HepG2 (cell line): ENCODE results near the gene GRIK5. TPM values are rescaled to one million over a fixed set of nuclear protein-coding genes. Genes with fewer than 3 reads are reported as not detected.

Source experiments
- CBFB ChIP-seq: sonication (generic); formaldehyde crosslinking; IDR thresholded peaks from 2 replicates; pipeline ENCODE4 v1.4.0; 2020; ENCODE audit warnings: missing genetic modification reagents
- FOSL1 ChIP-seq: sonication (generic); formaldehyde crosslinking; IDR thresholded peaks from 2 replicates; pipeline ENCODE4 v1.9.0; 2021; ENCODE audit warnings: missing genetic modification reagents, borderline replicate concordance
- HDAC1 ChIP-seq: sonication (generic); formaldehyde crosslinking; IDR thresholded peaks from 2 replicates; pipeline ENCODE4 v1.5.1; 2020; ENCODE audit warnings: mild to moderate bottlenecking, missing genetic modification reagents
- HOXA3 ChIP-seq: sonication (generic); formaldehyde crosslinking; IDR thresholded peaks from 2 replicates; pipeline ENCODE4 v1.5.0; 2020; ENCODE audit warnings: missing genetic modification reagents
- IRF2 ChIP-seq: IDR thresholded peaks from 2 replicates; pipeline ENCODE4 v1.6.1; 2018; ENCODE audit warnings: missing genetic modification reagents, missing compliant biosample characterization
- ISL2 ChIP-seq: sonication (generic); formaldehyde crosslinking; IDR thresholded peaks from 2 replicates; pipeline ENCODE4 v1.5.0; 2020; ENCODE audit warnings: missing genetic modification reagents
- KAT2B ChIP-seq: fragments of 150-350 bp; IDR thresholded peaks from 2 replicates; pipeline ENCODE4 v1.6.1; 2014; ENCODE audit warnings: low read depth, low read length, borderline replicate concordance
- KLF11 ChIP-seq: IDR thresholded peaks from 2 replicates; pipeline ENCODE4 v1.6.1; 2016; ENCODE audit warnings: missing compliant biosample characterization
- PAF1 ChIP-seq: IDR thresholded peaks from 2 replicates; pipeline ENCODE4 v1.6.1; 2016; ENCODE audit warnings: missing genetic modification reagents, missing compliant biosample characterization
- TEAD2 ChIP-seq: sonication (generic); formaldehyde crosslinking; IDR thresholded peaks from 2 replicates; pipeline ENCODE4 v1.9.0; 2021; ENCODE audit warnings: missing genetic modification reagents
- ZBTB42 ChIP-seq: sonication (generic); formaldehyde crosslinking; IDR thresholded peaks from 2 replicates; pipeline ENCODE4 v1.5.0; 2020; ENCODE audit warnings: mild to moderate bottlenecking, missing genetic modification reagents
- ZNF558 ChIP-seq: sonication (generic); formaldehyde crosslinking; IDR thresholded peaks from 2 replicates; pipeline ENCODE4 v1.9.0; 2022; ENCODE audit warnings: mild to moderate bottlenecking, missing genetic modification reagents, borderline replicate concordance
- ZNF761 ChIP-seq: sonication (generic); formaldehyde crosslinking; conservative IDR thresholded peaks from 2 replicates; pipeline ENCODE4 v1.4.0; 2020; ENCODE audit warnings: mild to moderate bottlenecking, missing genetic modification reagents
- ZSCAN9 ChIP-seq: IDR thresholded peaks from 2 replicates; pipeline ENCODE4 v1.6.1; 2016; ENCODE audit warnings: borderline replicate concordance
- polyA plus RNA-seq, 8 experiments: library from polyadenylated mRNA; depleted of rRNA in 3 of 8; stranded (reverse) in 7 of 8; unstranded in 1 of 8; fragments of >200 nt; fragmentation: Illumina TruSeq in 4 of 8; extraction: Trizol in 4 of 8; gene quantifications; 2 replicates each; pipeline versions ENCODE4 v1.2.1 to v1.2.3, GENCODE V29; 2011 to 2016; ENCODE audit warnings: low read depth in 4 of 8, missing spikeins in 1 of 8, mixed read lengths in 1 of 8; ENCODE audit not compliant: insufficient read depth in 1 of 8
- total RNA-seq, 5 experiments: library from RNA; depleted of rRNA; stranded (reverse); fragments of >200 nt; fragmentation: Illumina TruSeq; extraction: Trizol; gene quantifications; 2 replicates each; pipeline ENCODE4 v1.2.3, GENCODE V29; 2016; ENCODE audit warnings: low read depth in 1 of 5
- TF ChIP-seq, protein P1 (sequence below): sonication (generic); formaldehyde crosslinking; IDR thresholded peaks from 2 replicates; pipeline ENCODE4 v1.4.0; 2020; ENCODE audit warnings: missing genetic modification reagents, mild to moderate bottlenecking, borderline replicate concordance
- TF ChIP-seq, protein P2 (sequence below): sonication (generic); IDR thresholded peaks from 2 replicates; pipeline ENCODE4 v1.6.1; 2016; ENCODE audit warnings: low read depth, borderline replicate concordance
- TF ChIP-seq, protein P3 (sequence below), 2 experiments: sonication (generic) in 1 of 2; formaldehyde crosslinking in 1 of 2; IDR thresholded peaks; 2 replicates each; pipeline versions ENCODE4 v1.4.0 to v1.6.1; 2018 to 2020; ENCODE audit warnings: missing genetic modification reagents in 2 of 2, borderline replicate concordance in 1 of 2, low read depth in 1 of 2, mild to moderate bottlenecking in 1 of 2, missing biosample characterization in 1 of 2
- TF ChIP-seq, protein P4 (sequence below): sonication (generic); formaldehyde crosslinking; IDR thresholded peaks from 2 replicates; pipeline ENCODE4 v1.4.0; 2020; ENCODE audit warnings: missing genetic modification reagents
- TF ChIP-seq, protein P5 (sequence below): sonication (generic); formaldehyde crosslinking; IDR thresholded peaks from 2 replicates; pipeline ENCODE4 v1.8.0; 2022; ENCODE audit warnings: missing genetic modification reagents, mild to moderate bottlenecking, moderate library complexity, borderline replicate concordance

Gene GRIK5
- total and polyA plus RNA-seq, 2 of the 13 experiments (the other 11 are each of a cell fraction or from before 2014, with no cell fraction given): not detected

DNA sequence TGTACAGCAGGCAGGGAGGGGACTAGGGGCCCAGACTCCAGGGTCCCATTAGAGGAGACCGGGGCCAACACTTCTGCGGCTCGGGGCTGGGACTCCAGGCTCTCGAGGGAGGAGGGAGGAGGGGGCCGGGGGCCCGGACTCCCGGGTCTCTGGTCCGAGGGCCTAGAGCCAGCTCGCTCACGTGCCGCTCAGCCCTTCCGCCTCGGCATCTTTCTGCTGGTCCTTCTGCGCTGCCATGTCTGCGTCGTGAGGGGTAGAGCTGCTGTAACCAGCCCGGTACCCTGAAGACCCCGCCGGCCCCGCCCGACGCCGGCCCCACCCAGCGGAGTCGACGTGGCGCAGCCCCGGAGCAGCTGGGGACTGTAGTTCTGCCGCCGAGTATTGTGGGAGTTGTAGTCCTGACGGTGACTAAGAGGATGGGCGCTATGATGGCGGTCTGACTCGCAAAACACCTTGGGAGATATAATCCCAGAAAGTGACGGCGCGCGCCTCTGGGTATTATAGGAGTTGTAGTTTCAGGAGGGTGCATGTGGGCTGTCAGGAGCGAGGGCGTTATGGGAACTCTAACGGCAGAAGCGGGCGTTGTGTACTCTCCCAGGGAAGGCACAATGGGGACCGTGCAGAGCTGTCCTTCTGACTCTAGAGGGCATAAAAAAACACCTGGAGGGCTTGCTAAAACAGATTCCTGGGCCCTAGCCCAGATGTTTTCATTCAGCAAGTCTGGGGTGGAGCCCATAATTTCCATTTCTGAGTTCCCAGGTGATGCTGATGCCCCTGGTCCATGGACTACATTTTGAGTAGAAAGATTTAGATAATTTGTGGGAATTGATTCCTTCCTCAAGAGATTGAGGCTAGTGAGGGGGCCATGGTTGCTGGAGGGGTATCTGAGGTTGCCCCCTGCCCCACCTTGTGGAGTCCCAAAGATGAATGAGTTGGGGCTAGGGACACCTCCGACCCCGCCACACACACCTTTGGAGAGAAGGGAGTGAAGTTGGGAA is 110.7 kb downstream of the GRIK5 start, which contains the start of gene RABAC1 (continued):
- TF ChIP-seq TEAD2 (no peak), ZBTB42 (CRISPR knock-in tag) (peak; percentile 75; the same call in 1 of the 2 replicates), HDAC1 (CRISPR knock-in tag) (peak; percentile 65), PAF1 (CRISPR knock-in tag) (no peak), FOSL1 (CRISPR knock-in tag) (no peak), IRF2 (peak; percentile 90), KAT2B (no peak), ZSCAN9 (no peak), ZNF558 (peak; percentile 33; the same call in 1 of the 2 replicates), ISL2 (CRISPR knock-in tag) (no peak), HOXA3 (CRISPR knock-in tag) (peak; percentile 88), ZNF761 (CRISPR knock-in tag) (0 out of 2 replicates have a peak, but pooled peaks have one; percentile 55), KLF11 (CRISPR knock-in tag) (no peak), CBFB (CRISPR knock-in tag) (peak; percentile 64; the same call in 1 of the 2 replicates)
- TF ChIP-seq, protein P1, sequence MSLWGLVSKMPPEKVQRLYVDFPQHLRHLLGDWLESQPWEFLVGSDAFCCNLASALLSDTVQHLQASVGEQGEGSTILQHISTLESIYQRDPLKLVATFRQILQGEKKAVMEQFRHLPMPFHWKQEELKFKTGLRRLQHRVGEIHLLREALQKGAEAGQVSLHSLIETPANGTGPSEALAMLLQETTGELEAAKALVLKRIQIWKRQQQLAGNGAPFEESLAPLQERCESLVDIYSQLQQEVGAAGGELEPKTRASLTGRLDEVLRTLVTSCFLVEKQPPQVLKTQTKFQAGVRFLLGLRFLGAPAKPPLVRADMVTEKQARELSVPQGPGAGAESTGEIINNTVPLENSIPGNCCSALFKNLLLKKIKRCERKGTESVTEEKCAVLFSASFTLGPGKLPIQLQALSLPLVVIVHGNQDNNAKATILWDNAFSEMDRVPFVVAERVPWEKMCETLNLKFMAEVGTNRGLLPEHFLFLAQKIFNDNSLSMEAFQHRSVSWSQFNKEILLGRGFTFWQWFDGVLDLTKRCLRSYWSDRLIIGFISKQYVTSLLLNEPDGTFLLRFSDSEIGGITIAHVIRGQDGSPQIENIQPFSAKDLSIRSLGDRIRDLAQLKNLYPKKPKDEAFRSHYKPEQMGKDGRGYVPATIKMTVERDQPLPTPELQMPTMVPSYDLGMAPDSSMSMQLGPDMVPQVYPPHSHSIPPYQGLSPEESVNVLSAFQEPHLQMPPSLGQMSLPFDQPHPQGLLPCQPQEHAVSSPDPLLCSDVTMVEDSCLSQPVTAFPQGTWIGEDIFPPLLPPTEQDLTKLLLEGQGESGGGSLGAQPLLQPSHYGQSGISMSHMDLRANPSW: no peak
- TF ChIP-seq, protein P2, sequence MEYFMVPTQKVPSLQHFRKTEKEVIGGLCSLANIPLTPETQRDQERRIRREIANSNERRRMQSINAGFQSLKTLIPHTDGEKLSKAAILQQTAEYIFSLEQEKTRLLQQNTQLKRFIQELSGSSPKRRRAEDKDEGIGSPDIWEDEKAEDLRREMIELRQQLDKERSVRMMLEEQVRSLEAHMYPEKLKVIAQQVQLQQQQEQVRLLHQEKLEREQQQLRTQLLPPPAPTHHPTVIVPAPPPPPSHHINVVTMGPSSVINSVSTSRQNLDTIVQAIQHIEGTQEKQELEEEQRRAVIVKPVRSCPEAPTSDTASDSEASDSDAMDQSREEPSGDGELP: peak; percentile 43; the same call in 1 of the 2 replicates
- TF ChIP-seq, protein P3, sequence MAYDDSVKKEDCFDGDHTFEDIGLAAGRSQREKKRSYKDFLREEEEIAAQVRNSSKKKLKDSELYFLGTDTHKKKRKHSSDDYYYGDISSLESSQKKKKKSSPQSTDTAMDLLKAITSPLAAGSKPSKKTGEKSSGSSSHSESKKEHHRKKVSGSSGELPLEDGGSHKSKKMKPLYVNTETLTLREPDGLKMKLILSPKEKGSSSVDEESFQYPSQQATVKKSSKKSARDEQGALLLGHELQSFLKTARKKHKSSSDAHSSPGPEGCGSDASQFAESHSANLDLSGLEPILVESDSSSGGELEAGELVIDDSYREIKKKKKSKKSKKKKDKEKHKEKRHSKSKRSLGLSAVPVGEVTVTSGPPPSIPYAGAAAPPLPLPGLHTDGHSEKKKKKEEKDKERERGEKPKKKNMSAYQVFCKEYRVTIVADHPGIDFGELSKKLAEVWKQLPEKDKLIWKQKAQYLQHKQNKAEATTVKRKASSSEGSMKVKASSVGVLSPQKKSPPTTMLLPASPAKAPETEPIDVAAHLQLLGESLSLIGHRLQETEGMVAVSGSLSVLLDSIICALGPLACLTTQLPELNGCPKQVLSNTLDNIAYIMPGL (CRISPR knock-in tag; IDR thresholded peaks at IDR 0.05; ENCODE audit: borderline replicate concordance in 1 of 2, low read depth in 1 of 2): peak in 1 of 2 experiments; percentile 19; a peak in 2 of 4 replicates
- TF ChIP-seq, protein P4, sequence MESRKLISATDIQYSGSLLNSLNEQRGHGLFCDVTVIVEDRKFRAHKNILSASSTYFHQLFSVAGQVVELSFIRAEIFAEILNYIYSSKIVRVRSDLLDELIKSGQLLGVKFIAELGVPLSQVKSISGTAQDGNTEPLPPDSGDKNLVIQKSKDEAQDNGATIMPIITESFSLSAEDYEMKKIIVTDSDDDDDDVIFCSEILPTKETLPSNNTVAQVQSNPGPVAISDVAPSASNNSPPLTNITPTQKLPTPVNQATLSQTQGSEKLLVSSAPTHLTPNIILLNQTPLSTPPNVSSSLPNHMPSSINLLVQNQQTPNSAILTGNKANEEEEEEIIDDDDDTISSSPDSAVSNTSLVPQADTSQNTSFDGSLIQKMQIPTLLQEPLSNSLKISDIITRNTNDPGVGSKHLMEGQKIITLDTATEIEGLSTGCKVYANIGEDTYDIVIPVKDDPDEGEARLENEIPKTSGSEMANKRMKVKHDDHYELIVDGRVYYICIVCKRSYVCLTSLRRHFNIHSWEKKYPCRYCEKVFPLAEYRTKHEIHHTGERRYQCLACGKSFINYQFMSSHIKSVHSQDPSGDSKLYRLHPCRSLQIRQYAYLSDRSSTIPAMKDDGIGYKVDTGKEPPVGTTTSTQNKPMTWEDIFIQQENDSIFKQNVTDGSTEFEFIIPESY (CRISPR knock-in tag): no peak
- TF ChIP-seq, protein P5, sequence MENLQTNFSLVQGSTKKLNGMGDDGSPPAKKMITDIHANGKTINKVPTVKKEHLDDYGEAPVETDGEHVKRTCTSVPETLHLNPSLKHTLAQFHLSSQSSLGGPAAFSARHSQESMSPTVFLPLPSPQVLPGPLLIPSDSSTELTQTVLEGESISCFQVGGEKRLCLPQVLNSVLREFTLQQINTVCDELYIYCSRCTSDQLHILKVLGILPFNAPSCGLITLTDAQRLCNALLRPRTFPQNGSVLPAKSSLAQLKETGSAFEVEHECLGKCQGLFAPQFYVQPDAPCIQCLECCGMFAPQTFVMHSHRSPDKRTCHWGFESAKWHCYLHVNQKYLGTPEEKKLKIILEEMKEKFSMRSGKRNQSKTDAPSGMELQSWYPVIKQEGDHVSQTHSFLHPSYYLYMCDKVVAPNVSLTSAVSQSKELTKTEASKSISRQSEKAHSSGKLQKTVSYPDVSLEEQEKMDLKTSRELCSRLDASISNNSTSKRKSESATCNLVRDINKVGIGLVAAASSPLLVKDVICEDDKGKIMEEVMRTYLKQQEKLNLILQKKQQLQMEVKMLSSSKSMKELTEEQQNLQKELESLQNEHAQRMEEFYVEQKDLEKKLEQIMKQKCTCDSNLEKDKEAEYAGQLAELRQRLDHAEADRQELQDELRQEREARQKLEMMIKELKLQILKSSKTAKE (CRISPR knock-in tag): no peak
